HG03469 (cell line): ENCODE measurements around the gene SHANK2.

ENCODE experiments used
- ATAC-seq: cut with Tn5 transposase; IDR thresholded peaks from one replicate; pipeline ENCODE4 v1.9.1; 2021; ENCODE audit warnings: mild to moderate bottlenecking, moderate library complexity, moderate number of reproducible peaks; ENCODE audit not compliant: unreplicated experiment

Gene SHANK2

GRCh38 chr11:71203681-71204080, 48.7 kb downstream of the SHANK2 start:
- no peak for ATAC-seq

GRCh38 chr11:71202966-71203365, 49.4 kb downstream of the SHANK2 start:
- no peak for ATAC-seq

- no peak for ATAC-seq
Observed at GRCh38 chr11:71202598-71202944, 49.8 kb downstream of the SHANK2 start.
